Gastroesophageal sphincter (tissue), 4 donors: ENCODE measurements around the gene TTC3. TPM values are rescaled to one million over a fixed set of nuclear protein-coding genes. Genes with fewer than 3 reads are reported as not detected.

Source experiments
- ATAC-seq: fragments of 150-250 bp; one replicate; pipeline ENCODE4 v1.9.1; 2016; ENCODE audit warnings: mild to moderate bottlenecking, moderate library complexity
- H3K27ac ChIP-seq, 4 donors: fragments of 200-600 bp; sonication (generic) in 3 of 4; 1 replicate in 3 of 4; 2 replicates in 1 of 4; pipeline ENCODE4 v1.5.1; 2016 to 2019
- H3K27me3 ChIP-seq: fragments of 200-600 bp; sonication (generic); one replicate; pipeline ENCODE4 v1.5.1; 2019
- H3K36me3 ChIP-seq, 2 donors: fragments of 200-600 bp; sonication (generic); one replicate each; pipeline ENCODE4 v1.5.1; 2019; ENCODE audit warnings: control low read depth in 1 of 2
- H3K4me1 ChIP-seq, 3 donors: fragments of 200-600 bp; sonication (generic); 1 replicate in 2 of 3; 2 replicates in 1 of 3; pipeline ENCODE4 v1.5.1; 2016 to 2019; ENCODE audit warnings: control low read depth in 2 of 3
- H3K4me3 ChIP-seq, 2 donors: fragments of 200-600 bp; sonication (generic); one replicate each; pipeline ENCODE4 v1.5.1; 2019; ENCODE audit warnings: mild to moderate bottlenecking in 1 of 2, moderate library complexity in 1 of 2
- H3K9me3 ChIP-seq, 3 donors: fragments of 200-600 bp; sonication (generic); one replicate each; pipeline ENCODE4 v1.5.1; 2017 to 2019; ENCODE audit warnings: control low read depth in 2 of 3
- EP300 ChIP-seq: sonication (generic); formaldehyde crosslinking; IDR thresholded peaks from one replicate; pipeline ENCODE4 v1.6.1; 2017; ENCODE audit warnings: antibody characterized with exemption, mild to moderate bottlenecking
- POLR2A ChIP-seq, 2 donors: fragments of 450-650 bp; IDR thresholded peaks; one replicate each; pipeline ENCODE4 v1.6.1; 2017; ENCODE audit warnings: antibody characterized with exemption in 2 of 2, mild to moderate bottlenecking in 2 of 2, moderate library complexity in 1 of 2
- POLR2AphosphoS5 ChIP-seq: sonication (generic); formaldehyde crosslinking; IDR thresholded peaks from one replicate; pipeline ENCODE4 v1.6.1; 2017; ENCODE audit warnings: antibody characterized with exemption
- WGBS, 2 donors: methylation state at CpG; one replicate each; pipeline ENCODE4 v1.1.5; 2018; ENCODE audit warnings: low coverage in 1 of 2; 5-methylcytosine and 5-hydroxymethylcytosine counted together
- total RNA-seq, 4 donors: library from RNA; depleted of rRNA; stranded (reverse); fragments of >200 nt; gene quantifications; one replicate each; pipeline ENCODE4 v1.1.0, GENCODE V29; 2016
- TF ChIP-seq, protein P1 (sequence below), 4 experiments: fragments of 200-600 bp in 2 of 4; fragments of 450-650 bp in 2 of 4; sonication (generic) in 1 of 4; IDR thresholded peaks; one replicate each; pipeline ENCODE4 v1.5.1; 2017 to 2019; ENCODE audit warnings: antibody characterized with exemption in 4 of 4, mild to moderate bottlenecking in 2 of 4, moderate library complexity in 2 of 4

Gene TTC3
- total RNA-seq, 4 donors from 2014 or later: 85.1 to 157 (median 127) TPM

DNA sequence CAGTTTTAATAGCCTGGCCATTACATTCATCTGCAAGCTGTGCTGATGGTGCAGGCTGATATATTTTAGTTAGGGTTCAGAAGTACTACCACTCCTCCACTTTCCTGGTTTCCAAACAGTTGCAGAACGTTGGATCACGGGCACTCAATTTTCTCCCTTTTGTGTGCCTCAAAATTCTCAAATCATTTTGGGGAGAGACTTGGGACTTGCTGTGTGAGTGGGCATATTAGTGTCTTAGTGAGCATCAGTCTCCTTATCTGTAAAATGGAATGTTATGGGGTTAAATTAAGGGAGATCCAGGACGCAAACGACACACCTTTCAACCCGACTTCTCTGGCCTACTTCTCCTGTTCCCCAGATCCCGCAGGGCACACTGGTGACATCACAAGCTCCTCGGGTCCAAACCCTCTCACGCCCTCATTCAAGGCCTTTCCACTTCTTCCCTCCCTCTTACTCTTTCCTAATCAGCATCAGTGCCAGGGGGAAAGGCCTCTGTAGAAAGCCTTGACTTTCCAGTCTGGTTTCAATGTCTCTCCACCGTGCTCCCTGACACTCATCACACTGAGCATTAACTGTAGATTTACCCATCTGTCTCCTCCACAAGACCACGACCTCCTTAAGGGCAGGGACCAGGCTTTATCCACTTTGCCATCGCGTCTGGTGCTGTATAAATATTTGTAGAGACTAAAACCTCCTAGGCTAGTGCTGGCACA, 1.3 kb upstream of the TTC3 start:
- peaks cover 0 to 25% of the 10 kb centered on the region in 2 donors for H3K36me3 ChIP-seq
- TF ChIP-seq, protein P1, sequence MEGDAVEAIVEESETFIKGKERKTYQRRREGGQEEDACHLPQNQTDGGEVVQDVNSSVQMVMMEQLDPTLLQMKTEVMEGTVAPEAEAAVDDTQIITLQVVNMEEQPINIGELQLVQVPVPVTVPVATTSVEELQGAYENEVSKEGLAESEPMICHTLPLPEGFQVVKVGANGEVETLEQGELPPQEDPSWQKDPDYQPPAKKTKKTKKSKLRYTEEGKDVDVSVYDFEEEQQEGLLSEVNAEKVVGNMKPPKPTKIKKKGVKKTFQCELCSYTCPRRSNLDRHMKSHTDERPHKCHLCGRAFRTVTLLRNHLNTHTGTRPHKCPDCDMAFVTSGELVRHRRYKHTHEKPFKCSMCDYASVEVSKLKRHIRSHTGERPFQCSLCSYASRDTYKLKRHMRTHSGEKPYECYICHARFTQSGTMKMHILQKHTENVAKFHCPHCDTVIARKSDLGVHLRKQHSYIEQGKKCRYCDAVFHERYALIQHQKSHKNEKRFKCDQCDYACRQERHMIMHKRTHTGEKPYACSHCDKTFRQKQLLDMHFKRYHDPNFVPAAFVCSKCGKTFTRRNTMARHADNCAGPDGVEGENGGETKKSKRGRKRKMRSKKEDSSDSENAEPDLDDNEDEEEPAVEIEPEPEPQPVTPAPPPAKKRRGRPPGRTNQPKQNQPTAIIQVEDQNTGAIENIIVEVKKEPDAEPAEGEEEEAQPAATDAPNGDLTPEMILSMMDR (IDR thresholded peaks at IDR 0.05): no peak
- TF ChIP-seq POLR2AphosphoS5 (peak; percentile 63), POLR2A (IDR thresholded peaks at IDR 0.05) (peak in 1 of 2 donors; percentile 36), EP300 (no peak)
- peak overlapping the region; percentile 82 to 98 for H3K4me3 ChIP-seq
- ATAC-seq: peak; percentile 57
- 10 to 11% methylated on average over 8 to 9 of the region's 12 CpGs for WGBS, 2 donors
- H3K27me3 ChIP-seq: no peaks in the 10 kb centered on the region
- peak overlapping the region; percentile 89 to 99 (median 99) for H3K27ac ChIP-seq
- no peaks in the 10 kb centered on the region for H3K9me3 ChIP-seq
- peaks cover 0 to 37% (median 11%) of the 10 kb centered on the region in 3 donors for H3K4me1 ChIP-seq

DNA sequence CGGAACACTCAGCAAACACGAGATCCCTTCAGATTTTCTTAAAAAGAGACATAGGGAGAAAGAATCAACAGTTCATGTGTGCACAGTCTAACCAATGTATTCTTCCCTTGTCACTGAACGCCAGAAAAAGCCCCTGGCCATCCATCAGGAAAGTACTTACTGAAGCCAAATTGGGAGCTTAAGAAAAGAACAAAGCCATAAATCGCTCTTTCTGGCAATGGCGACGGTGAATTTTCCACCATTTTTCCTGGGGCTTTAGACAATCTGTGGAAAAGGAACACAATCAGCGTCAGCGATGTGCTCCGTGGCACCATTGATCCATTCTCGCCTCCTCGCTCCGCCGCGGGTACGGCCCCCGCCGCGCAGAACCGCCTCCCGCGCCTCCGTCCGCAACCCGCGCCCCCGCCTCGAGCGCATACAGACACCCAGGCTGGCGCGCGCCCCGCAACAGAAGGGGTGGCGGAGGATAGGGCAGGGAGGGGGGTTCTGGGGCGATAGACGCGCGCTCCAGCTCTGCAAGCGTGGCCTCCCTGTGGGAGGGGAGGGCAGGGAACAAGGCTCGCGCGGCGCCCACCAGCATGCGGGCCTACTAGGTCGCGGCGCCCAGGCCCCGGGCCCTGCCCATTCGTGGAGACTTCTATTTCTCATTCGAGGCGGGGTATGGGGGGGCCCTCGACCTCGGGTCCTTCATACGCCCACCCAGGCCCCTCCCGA, 623 bp upstream of the TTC3 start:
- H3K4me3 ChIP-seq: peak overlapping the region; percentile 82 to 98
- H3K4me1 ChIP-seq: peaks cover 0 to 37% (median 11%) of the 10 kb centered on the region in 3 donors
- 0% methylated on average over 4 to 8 of the region's 54 CpGs for WGBS, 2 donors
- TF ChIP-seq EP300 (no peak), POLR2AphosphoS5 (peak; percentile 49)
- TF ChIP-seq, protein P1 (IDR thresholded peaks at IDR 0.05): peak in 1 of 4 experiments; percentile 3
- peaks cover 0 to 18% of the 10 kb centered on the region in 2 donors for H3K36me3 ChIP-seq
- H3K27me3 ChIP-seq: no peaks in the 10 kb centered on the region
- peak overlapping the region; percentile 89 to 99 (median 99) for H3K27ac ChIP-seq
- peak; percentile 68 for ATAC-seq
- H3K9me3 ChIP-seq: no peaks in the 10 kb centered on the region

DNA sequence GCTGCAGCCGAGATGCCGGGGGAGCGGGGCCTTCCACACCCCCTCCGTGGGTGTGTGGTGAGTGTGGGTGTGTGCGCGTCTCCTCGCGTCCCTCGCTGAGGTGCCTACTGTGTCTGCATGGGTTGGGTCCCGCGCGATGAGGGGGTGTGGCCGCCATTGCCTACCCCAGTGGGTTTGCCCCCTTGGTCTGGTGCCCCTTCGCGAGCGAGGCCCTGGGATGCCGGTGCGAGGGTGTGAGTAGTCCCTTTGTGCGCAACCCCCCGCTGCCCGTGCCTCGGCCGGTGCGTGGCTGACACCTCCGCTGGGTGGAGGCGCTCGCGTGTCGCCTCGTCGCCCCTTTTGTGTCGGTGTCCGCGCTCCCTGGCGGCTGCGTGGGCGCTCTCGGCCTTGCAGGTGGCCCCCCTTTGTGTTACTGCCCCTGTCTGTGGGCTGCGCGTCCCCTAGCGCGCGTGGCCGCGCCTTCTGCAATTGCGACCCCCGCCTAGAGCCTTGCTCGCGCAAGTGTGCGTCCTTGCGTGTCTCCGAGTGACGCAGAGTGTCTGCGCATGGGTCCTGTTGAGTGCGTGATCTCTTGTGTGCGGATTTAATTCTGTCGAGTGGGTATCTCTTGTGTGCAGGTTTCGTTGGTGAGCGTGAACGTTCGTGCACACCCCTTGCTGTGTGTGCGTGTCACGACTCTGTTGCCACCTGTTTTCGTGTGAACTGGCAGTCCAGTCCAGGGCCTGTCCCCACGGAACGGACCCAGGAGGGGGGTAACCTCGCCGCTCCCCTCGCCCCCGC, 553 bp downstream of the TTC3 start:
- peak overlapping the region; percentile 74 to 99 (median 99) for H3K27ac ChIP-seq
- TF ChIP-seq EP300 (no peak), POLR2AphosphoS5 (peak; percentile 8), POLR2A (IDR thresholded peaks at IDR 0.05) (no peak)
- TF ChIP-seq, protein P1 (IDR thresholded peaks at IDR 0.05): peak in 2 of 4 experiments; percentile 5 to 32
- H3K27me3 ChIP-seq: no peaks in the 10 kb centered on the region
- H3K4me1 ChIP-seq: peaks cover 0 to 37% (median 11%) of the 10 kb centered on the region in 3 donors
- H3K9me3 ChIP-seq: no peaks in the 10 kb centered on the region
- ATAC-seq: peak; percentile 39
- H3K36me3 ChIP-seq: peaks cover 0 to 6% of the 10 kb centered on the region in 2 donors
- WGBS, 2 donors: 0% methylated on average over 6 of the region's 70 CpGs; no CpG with 5 or more reads in 1 of the 2 donors
- H3K4me3 ChIP-seq: peak overlapping the region; percentile 82 to 98

DNA sequence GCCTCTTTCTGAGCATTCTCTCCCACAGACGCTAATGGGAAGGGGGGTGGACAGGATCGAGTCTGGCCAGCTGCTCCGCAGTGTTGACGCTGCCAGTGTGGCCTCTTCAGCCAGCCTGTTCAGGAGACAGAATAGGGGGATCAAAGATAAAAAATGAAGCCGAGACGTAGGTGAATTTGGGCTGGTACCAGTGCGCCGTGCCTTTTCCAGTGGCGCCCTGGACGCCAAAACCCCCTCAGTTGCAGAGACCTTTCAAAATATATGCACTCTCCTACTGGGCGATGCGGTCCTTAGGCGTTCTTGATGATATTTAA, 1.1 kb downstream of the TTC3 start:
- no peak for ATAC-seq
- Histone ChIP-seq H3K27ac (peak overlapping the region; percentile 74 to 99 (median 99)), H3K4me3 (peak overlapping the region; percentile 82 to 98), H3K27me3 (no peaks in the 10 kb centered on the region), H3K9me3 (peaks cover 0 to 5% (median 0%) of the 10 kb centered on the region in 3 donors), H3K36me3 (peaks cover 0 to under 1% of the 10 kb centered on the region in 2 donors), H3K4me1 (peaks cover 0 to 37% (median 11%) of the 10 kb centered on the region in 3 donors)
- WGBS, 2 donors: 2 to 27% methylated on average over 4 to 7 of the region's 13 CpGs
- TF ChIP-seq EP300 (no peak), POLR2A (IDR thresholded peaks at IDR 0.05) (no peak), POLR2AphosphoS5 (no peak)
- TF ChIP-seq, protein P1 (IDR thresholded peaks at IDR 0.05): no peak
